Measurements from ENCODE around the gene IFNA4. TPM values are rescaled to one million over a fixed set of nuclear protein-coding genes. Genes with fewer than 3 reads are reported as not detected.
"Not testable (repeated sequence)": the region's sequence is repeated elsewhere in the genome, so short reads cannot be mapped to it uniquely, and the experiment has no call there.

The IFNA4 gene
- not detected for polyA plus RNA-seq (2012; ENCODE audit: low read depth, missing spikeins)

- DNase-seq (ENCODE audit: insufficient read length, low spot score); FAIRE-seq: not testable (repeated sequence)
Observed at GRCh38 chr9:21187487-21187886, at the start of gene IFNA4. Gene IFNA4 (minus strand): TSS chr9:21187587. CDS start chr9:21187531, 56 bp downstream.

- not testable (repeated sequence) for FAIRE-seq; DNase-seq (ENCODE audit: insufficient read length, low spot score)
Observed at GRCh38 chr9:21236360-21236714, 49.0 kb upstream of the IFNA4 start.

GRCh38 chr9:21235468-21236359 lies 48.3 kb upstream of the IFNA4 start:
- DNase-seq (ENCODE audit: insufficient read length, low spot score) = not testable (repeated sequence)
- peak; percentile 69 for FAIRE-seq

GRCh38 chr9:21234153-21234687 lies 46.8 kb upstream of the IFNA4 start:
- DNase-seq (ENCODE audit: insufficient read length, low spot score) (no peak), FAIRE-seq (no peak)
- TF ChIP-seq PAX5 (IDR thresholded peaks at IDR 0.05; ENCODE audit: insufficient read depth, low read length, severe bottlenecking) (no peak), POLR2AphosphoS5 (IDR thresholded peaks at IDR 0.05; ENCODE audit: low read depth, low read length) (no peak), POLR2A (IDR thresholded peaks at IDR 0.05; ENCODE audit: low read depth, low read length) (no peak), TAF1 (IDR thresholded peaks at IDR 0.05; ENCODE audit: low read depth, low read length) (no peak), POU2F2 (IDR thresholded peaks at IDR 0.05; ENCODE audit: low read depth, low read length) (no peak), SPI1 (IDR thresholded peaks at IDR 0.05; ENCODE audit: low read depth, low read length) (no peak)

GRCh38 chr9:21233258-21233657 lies 45.9 kb upstream of the IFNA4 start:
- FAIRE-seq (no peak), DNase-seq (ENCODE audit: insufficient read length, low spot score) (no peak)
- TF ChIP-seq POLR2AphosphoS5 (IDR thresholded peaks at IDR 0.05; ENCODE audit: low read depth, low read length) (no peak), PAX5 (IDR thresholded peaks at IDR 0.05; ENCODE audit: insufficient read depth, low read length, severe bottlenecking) (no peak), POU2F2 (IDR thresholded peaks at IDR 0.05; ENCODE audit: low read depth, low read length) (no peak), POLR2A (IDR thresholded peaks at IDR 0.05; ENCODE audit: low read depth, low read length) (no peak), SPI1 (IDR thresholded peaks at IDR 0.05; ENCODE audit: low read depth, low read length) (no peak), TAF1 (IDR thresholded peaks at IDR 0.05; ENCODE audit: low read depth, low read length) (no peak)

DNA sequence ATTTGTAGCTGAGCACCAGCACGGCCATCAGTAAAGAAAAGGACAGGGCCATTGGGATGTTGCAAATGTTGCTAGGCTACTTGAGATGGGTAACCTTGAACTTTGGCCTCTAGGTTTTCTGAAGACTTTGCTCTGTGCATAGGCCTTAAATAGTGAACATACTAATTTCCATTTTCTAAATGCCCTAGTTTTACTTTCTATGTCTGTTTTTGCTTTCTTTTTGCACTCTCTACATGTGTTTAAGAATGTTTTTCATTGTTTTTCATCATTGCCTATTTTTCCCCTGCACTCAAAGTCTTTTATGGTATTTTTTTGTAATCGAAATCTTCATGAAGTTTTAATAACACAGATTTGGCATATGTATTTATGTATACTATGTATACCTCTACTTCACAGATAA lies 40.7 kb upstream of the IFNA4 start, which contains the start of gene IFNA17:
TSS of gene IFNA17 (minus strand) at position 101 of the 400 bp plus-strand sequence. CDS start at position 52, 49 bp downstream.
- TF ChIP-seq POU2F2 (IDR thresholded peaks at IDR 0.05; ENCODE audit: low read depth, low read length) (no peak), SPI1 (IDR thresholded peaks at IDR 0.05; ENCODE audit: low read depth, low read length) (no peak), POLR2AphosphoS5 (IDR thresholded peaks at IDR 0.05; ENCODE audit: low read depth, low read length) (no peak), POLR2A (IDR thresholded peaks at IDR 0.05; ENCODE audit: low read depth, low read length) (no peak), PAX5 (IDR thresholded peaks at IDR 0.05; ENCODE audit: insufficient read depth, low read length, severe bottlenecking) (no peak), TAF1 (IDR thresholded peaks at IDR 0.05; ENCODE audit: low read depth, low read length) (no peak)
- DNase-seq (ENCODE audit: insufficient read length, low spot score) (no peak), FAIRE-seq (no peak)

- DNase-seq (ENCODE audit: insufficient read length, low spot score); FAIRE-seq: not testable (repeated sequence)
Observed at GRCh38 chr9:21217211-21217610, 29.8 kb upstream of the IFNA4 start, which contains the start of gene IFNA16. Gene IFNA16 (minus strand): TSS chr9:21217311. CDS start chr9:21217305, 6 bp downstream.

- not testable (repeated sequence) for FAIRE-seq; DNase-seq (ENCODE audit: insufficient read length, low spot score)
Observed at GRCh38 chr9:21213411-21214326, 26.3 kb upstream of the IFNA4 start.

DNA sequence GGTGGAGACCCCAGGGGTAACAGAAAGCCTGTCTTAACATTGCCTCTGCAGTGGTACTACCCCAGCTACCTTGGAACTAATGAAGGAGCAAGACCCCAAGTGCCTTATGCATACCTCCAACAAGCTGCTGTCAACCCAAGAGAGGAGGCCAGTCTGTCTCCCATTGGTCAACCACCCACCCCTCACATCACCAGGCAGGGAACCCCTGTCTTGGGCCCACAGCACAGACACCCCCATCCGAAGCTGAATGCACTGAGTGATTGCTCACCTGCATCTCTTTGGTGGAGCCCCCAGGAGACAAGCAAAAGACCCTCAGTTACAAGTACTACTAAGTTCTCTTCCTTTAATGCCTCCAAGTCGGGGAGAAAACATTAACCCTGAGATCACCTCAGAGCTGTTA lies 24.8 kb upstream of the IFNA4 start:
- not testable (repeated sequence) for FAIRE-seq; DNase-seq (ENCODE audit: insufficient read length, low spot score)

DNA sequence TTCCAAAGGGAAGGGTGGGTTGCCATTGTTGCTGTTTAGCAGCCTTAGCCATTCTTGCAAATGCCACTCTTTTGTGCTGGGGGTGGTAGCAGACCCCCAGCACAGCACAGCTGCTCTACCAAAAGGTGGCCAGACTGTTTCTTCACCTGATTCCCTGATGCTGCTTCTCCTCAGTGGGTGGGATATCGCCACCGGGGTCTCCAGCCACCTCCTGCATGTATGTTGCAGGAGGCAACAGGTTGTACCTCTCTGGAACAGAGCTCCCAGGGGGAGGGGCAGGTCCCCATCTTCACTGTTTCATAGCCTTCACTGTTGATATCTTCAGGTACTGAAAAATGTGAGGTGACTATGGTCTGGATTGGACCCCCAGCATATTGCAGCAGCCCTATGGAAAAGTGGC lies 23.4 kb upstream of the IFNA4 start:
- not testable (repeated sequence) for FAIRE-seq

DNA sequence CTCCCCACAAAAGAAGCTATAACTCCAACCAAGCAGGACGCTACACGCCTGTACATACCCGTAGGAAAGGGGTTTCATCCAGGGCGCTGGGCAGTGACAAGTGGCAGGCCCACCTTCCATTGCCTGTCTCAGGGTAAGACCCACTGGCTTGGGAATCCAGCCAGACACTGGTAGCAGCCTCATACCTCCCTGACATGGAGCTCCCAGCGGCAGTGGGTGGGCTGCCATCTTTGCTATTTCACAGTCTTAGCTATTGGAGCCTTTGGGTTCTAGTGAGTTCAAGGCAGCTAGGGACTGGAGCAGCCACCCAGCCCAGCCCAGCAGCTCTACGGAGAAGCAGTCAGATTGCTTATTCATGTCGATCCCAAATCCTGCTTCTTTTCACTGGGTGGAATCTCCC lies 22.9 kb upstream of the IFNA4 start:
- TF ChIP-seq PAX5 (IDR thresholded peaks at IDR 0.05; ENCODE audit: insufficient read depth, low read length, severe bottlenecking) (no peak), TAF1 (IDR thresholded peaks at IDR 0.05; ENCODE audit: low read depth, low read length) (no peak), POLR2A (IDR thresholded peaks at IDR 0.05; ENCODE audit: low read depth, low read length) (no peak), POU2F2 (IDR thresholded peaks at IDR 0.05; ENCODE audit: low read depth, low read length) (no peak), SPI1 (IDR thresholded peaks at IDR 0.05; ENCODE audit: low read depth, low read length) (no peak), POLR2AphosphoS5 (IDR thresholded peaks at IDR 0.05; ENCODE audit: low read depth, low read length) (no peak)
- DNase-seq (ENCODE audit: insufficient read length, low spot score) (no peak), FAIRE-seq (no peak)

More for the DNA sequence above, 23.4 kb upstream of the IFNA4 start:
- DNase-seq (ENCODE audit: insufficient read length, low spot score) = not testable (repeated sequence)

DNA sequence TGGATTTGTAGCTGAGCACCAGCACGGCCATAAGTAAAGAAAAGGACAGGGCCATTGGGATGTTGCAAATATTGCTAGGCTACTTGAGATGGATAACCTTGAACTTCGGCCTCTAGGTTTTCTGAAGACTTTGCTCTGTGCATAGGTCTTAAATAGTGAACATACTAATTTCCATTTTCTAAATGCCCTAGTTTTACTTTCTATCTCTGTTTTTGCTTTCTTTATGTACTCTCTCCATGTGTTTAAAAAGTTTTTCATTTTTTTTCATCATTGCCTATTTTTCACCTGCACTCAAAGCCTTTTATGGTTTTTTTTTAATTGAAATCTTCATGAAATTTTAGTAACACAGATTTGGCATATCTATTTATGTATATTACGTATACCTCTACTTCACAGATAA lies 19.7 kb upstream of the IFNA4 start, which contains the start of gene IFNA10:
TSS of gene IFNA10 (minus strand) at position 101 of the 400 bp plus-strand sequence. CDS start at position 55, 46 bp downstream.
- not testable (repeated sequence) for FAIRE-seq; DNase-seq (ENCODE audit: insufficient read length, low spot score)

Data from GM12891 (cell line).